Spleen (tissue), 7 donors: ENCODE results near the gene ATF5.

Experiments used
- POLR2A ChIP-seq, 3 donors: fragments of 450-650 bp; IDR thresholded peaks; one replicate each; pipeline ENCODE4 v1.5.1; 2017; ENCODE audit warnings: antibody characterized with exemption in 3 of 3, mild to moderate bottlenecking in 1 of 3
- TF ChIP-seq, protein P1 (sequence below), 11 experiments: fragments of 200-600 bp in 7 of 11; fragments of 450-650 bp in 4 of 11; sonication (generic) in 4 of 11; IDR thresholded peaks in 8 of 11; conservative IDR thresholded peaks in 3 of 11; 1 replicate in 7 of 11; 2 replicates in 4 of 11; pipeline versions ENCODE4 v1.4.0 to v1.8.0; 2016 to 2021; ENCODE audit warnings: antibody characterized with exemption in 11 of 11, inconsistent platforms in 4 of 11, mild to moderate bottlenecking in 1 of 11
- donor health status: DM: no; HTN: no; CAD: no; lungs with moderate emphysema.
- donor health status: DM: no; HTN: no; CAD: no.
- donor health status: DM: no; HTN: no; CAD: no.

DNA sequence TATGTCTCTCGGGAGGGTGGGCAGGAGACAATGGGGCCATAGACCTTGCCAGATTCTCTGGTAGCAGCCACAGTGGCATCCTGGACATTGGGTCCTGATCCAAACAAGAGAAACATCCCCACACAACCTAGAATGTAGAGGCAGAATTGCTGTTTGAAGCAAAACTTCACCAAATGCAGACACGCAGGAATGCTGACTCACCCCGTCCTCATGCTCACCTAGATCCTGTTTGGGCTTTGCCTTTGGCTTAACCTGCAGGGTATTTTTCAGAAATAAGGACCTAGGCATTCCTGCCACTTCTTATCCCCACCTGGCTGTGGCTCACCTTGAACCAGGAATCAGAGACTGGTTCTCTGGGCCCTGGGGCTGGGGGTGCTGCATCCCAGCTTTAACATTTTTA is 44.2 kb upstream of the ATF5 start:
- no peak for TF ChIP-seq POLR2A (IDR thresholded peaks at IDR 0.05)
- TF ChIP-seq, protein P1, sequence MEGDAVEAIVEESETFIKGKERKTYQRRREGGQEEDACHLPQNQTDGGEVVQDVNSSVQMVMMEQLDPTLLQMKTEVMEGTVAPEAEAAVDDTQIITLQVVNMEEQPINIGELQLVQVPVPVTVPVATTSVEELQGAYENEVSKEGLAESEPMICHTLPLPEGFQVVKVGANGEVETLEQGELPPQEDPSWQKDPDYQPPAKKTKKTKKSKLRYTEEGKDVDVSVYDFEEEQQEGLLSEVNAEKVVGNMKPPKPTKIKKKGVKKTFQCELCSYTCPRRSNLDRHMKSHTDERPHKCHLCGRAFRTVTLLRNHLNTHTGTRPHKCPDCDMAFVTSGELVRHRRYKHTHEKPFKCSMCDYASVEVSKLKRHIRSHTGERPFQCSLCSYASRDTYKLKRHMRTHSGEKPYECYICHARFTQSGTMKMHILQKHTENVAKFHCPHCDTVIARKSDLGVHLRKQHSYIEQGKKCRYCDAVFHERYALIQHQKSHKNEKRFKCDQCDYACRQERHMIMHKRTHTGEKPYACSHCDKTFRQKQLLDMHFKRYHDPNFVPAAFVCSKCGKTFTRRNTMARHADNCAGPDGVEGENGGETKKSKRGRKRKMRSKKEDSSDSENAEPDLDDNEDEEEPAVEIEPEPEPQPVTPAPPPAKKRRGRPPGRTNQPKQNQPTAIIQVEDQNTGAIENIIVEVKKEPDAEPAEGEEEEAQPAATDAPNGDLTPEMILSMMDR (IDR thresholded peaks at IDR 0.05 in 8 of 11, conservative IDR thresholded peaks at IDR 0.05 in 3 of 11), result no peak
